ENCODE results near the gene RTP2.

DNA sequence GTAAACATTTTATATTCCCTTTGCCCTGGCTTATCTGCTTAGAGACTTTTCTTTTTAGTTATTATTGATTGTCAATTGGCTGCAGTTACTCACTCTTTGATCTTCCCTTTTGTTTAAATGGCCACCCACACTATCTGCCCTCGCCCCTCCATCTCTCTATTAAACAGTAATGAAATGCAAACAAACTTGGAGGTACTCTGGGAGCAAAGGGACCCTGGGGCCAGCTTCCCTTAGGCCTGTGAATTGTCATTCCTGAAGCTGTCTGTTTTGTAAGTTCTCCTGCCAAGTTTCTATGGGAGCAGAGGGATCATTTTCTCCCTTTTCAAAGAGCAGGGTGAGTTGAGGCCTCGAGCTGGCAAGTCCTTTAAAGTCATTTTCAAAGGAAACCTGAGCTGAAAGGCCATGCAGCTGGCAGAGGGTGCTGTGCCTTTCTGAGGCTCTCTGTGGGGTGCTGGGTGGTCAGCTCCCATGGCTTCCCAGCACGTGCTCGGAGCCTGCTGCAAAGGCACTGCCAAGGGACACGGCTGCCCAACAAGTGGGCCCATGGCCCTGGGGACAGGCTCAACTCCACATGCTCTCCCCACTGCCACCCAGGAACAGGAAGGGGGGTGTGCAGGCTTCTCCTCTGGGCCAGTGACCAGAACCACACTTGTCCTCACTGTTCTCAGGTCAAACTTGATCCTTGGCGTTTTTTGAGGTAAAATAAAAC, 17.4 kb upstream of the RTP2 start:
- no peak for TF ChIP-seq EZH2phosphoT487 (IDR thresholded peaks at IDR 0.05; ENCODE audit: unreplicated experiment)
- no peak for TF ChIP-seq CTCF (conservative IDR thresholded peaks at IDR 0.05; ENCODE audit: low read depth in 2 of 2)

All from GM23338 (cell line).